Kidney (tissue), 14 donors: ENCODE data around the gene CIAO2B. TPM values are rescaled to one million over a fixed set of nuclear protein-coding genes. Genes with fewer than 3 reads are reported as not detected.

Experiments
- DNase-seq, 5 donors: peaks; one replicate each; pipeline ENCODE4 v3.0.0-alpha.2; 2013 to 2020
- FAIRE-seq: peaks from 2 replicates; lab custom pipeline; 2012; peaks lifted over from hg19 to GRCh38; lab: Jason Lieb, UNC
- H3K27ac ChIP-seq, 2 donors: one replicate each; pipeline ENCODE4 v1.7.0; 2013; ENCODE audit warnings: low read depth in 2 of 2, low read length in 2 of 2, inconsistent platforms in 1 of 2
- H3K27me3 ChIP-seq: one replicate; pipeline ENCODE4 v1.7.1; 2013; ENCODE audit warnings: low read length, inconsistent platforms; ENCODE audit not compliant: control insufficient read depth, insufficient read depth
- H3K36me3 ChIP-seq, 3 donors: one replicate each; pipeline versions ENCODE4 v1.7.0 to v1.7.1; 2013; ENCODE audit warnings: low read length in 3 of 3, control low read depth in 1 of 3, inconsistent platforms in 1 of 3; ENCODE audit not compliant: insufficient read depth in 3 of 3, control insufficient read depth in 2 of 3
- H3K4me1 ChIP-seq, 3 donors: one replicate each; pipeline versions ENCODE4 v1.7.0 to v1.7.1; 2013; ENCODE audit warnings: low read length in 3 of 3, inconsistent platforms in 1 of 3, low read depth in 1 of 3; ENCODE audit not compliant: control insufficient read depth in 2 of 3, insufficient read depth in 2 of 3
- H3K4me3 ChIP-seq, 3 donors: one replicate each; pipeline versions ENCODE4 v1.7.0 to v1.8.1; 2013; ENCODE audit warnings: low read length in 3 of 3, control low read depth in 1 of 3, inconsistent platforms in 1 of 3
- H3K9ac ChIP-seq, 3 donors: one replicate each; pipeline versions ENCODE4 v1.7.0 to v1.7.1; 2013; ENCODE audit warnings: low read length in 3 of 3, control low read depth in 1 of 3, inconsistent platforms in 1 of 3
- H3K9me3 ChIP-seq, 3 donors: one replicate each; pipeline versions ENCODE4 v1.7.0 to v1.7.1; 2013; ENCODE audit warnings: low read length in 3 of 3, control low read depth in 1 of 3, inconsistent platforms in 1 of 3; ENCODE audit not compliant: control insufficient read depth in 2 of 3, insufficient read depth in 1 of 3
- intact Hi-C: fragments of 100-400 bp; cut with DNase I; formaldehyde crosslinking; loops from one replicate; pipeline ENCODE4 v1.11.1; 2022
- polyA plus RNA-seq: library from polyadenylated mRNA; stranded (reverse); fragments of 350-450 nt; fragmentation: Illumina TruSeq; extraction: RNeasy Lipid Tissue Mini Kit (QIAGEN cat#74804); gene quantifications from one replicate; pipeline ENCODE4 v1.2.3, GENCODE V29; 2014; ENCODE audit warnings: low read depth, low replicate concordance; ENCODE audit not compliant: insufficient read depth
- total RNA-seq: library from RNA; stranded (reverse); fragmentation: NEBNext Ultra II Directional; extraction: Animal tissue kit (Norgen Biotek cat#: 25700); gene quantifications from one replicate; pipeline ENCODE4 v1.2.1, GENCODE V29; 2021
- TF ChIP-seq, protein P1 (sequence below): IDR thresholded peaks from 3 replicates; pipeline ENCODE4 v1.5.1; 2012; ENCODE audit warnings: mild to moderate bottlenecking, moderate library complexity, borderline replicate concordance; ENCODE audit not compliant: insufficient read depth; ENCODE audit errors: extremely low read depth
- donor health status: control.
- donor health status: control.
- donor health status: control.
- donor health status: control.
- donor health status: control.
- donor health status: DM: yes; HTN: yes; CAD: no.
- donor health status: Normal renal cell carcinoma (clear cell type).

CIAO2B gene
- total and polyA plus RNA-seq, 2 donors from 2014 or later = 71.2 to 284 TPM

GRCh38 chr16:66972983-66973382, 38.8 kb upstream of the CIAO2B start:
- H3K9ac ChIP-seq = no peak overlapping the region

DNA sequence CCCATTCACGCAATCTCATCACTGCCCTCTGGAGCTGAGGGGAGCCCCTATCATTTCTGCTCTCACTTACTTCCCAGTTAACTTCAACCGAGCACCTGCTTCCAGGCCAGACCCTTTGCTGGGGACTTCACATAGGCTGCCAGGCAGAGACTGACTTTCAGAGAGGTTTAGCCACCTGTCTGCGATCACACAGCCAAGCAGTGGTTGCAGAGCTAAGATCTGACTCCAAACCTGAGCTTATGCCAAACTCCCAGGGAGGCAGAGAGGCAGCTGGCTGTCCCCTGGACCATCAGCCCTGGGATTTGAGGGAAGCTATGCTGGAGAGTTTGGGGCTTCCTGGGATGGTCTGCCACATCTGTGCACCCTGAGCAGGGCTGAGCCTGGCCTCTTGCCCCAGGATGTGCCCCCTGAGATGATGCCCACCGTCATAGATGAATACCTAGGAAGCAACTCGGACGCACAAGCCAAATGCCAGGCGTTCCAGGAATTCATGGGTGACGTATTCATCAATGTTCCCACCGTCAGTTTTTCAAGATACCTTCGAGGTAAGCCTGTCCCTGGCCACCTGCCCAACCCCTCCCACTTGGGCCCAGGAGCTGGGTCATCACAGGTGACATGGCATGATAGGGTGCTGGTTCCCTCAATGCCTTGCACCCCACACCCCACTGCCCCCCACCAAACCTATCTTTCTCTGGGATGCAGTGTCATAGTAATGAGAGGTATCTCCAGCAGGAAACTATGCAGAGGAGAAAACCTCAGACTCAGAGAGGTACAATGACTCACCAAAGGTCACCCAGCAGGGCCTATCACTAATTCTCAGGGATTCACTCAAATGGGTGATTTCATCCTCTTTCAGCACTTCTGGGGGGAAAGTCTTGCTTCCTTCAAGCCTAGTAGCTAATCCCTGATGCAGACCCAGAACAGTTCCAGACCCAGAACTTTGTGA, 36.8 kb upstream of the CIAO2B start:
- Histone ChIP-seq H3K27me3 (no peaks in the 10 kb centered on the region), H3K36me3 (no peaks in the 10 kb centered on the region), H3K27ac (no peak overlapping the region), H3K4me3 (no peak overlapping the region), H3K4me1 (no peaks in the 10 kb centered on the region), H3K9ac (no peak overlapping the region), H3K9me3 (no peaks in the 10 kb centered on the region)
- TF ChIP-seq, protein P1, sequence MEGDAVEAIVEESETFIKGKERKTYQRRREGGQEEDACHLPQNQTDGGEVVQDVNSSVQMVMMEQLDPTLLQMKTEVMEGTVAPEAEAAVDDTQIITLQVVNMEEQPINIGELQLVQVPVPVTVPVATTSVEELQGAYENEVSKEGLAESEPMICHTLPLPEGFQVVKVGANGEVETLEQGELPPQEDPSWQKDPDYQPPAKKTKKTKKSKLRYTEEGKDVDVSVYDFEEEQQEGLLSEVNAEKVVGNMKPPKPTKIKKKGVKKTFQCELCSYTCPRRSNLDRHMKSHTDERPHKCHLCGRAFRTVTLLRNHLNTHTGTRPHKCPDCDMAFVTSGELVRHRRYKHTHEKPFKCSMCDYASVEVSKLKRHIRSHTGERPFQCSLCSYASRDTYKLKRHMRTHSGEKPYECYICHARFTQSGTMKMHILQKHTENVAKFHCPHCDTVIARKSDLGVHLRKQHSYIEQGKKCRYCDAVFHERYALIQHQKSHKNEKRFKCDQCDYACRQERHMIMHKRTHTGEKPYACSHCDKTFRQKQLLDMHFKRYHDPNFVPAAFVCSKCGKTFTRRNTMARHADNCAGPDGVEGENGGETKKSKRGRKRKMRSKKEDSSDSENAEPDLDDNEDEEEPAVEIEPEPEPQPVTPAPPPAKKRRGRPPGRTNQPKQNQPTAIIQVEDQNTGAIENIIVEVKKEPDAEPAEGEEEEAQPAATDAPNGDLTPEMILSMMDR = no peak
- no peak for FAIRE-seq
- no peak for DNase-seq
- intact Hi-C loops = no loop called here

More at GRCh38 chr16:66972983-66973382, 38.8 kb upstream of the CIAO2B start:
- Histone ChIP-seq H3K27ac (peak overlapping the region; percentile 32 to 42), H3K4me3 (no peak overlapping the region), H3K36me3 (no peaks in the 10 kb centered on the region), H3K27me3 (no peaks in the 10 kb centered on the region), H3K4me1 (peaks cover 0 to 5% (median 4%) of the 10 kb centered on the region in 3 donors), H3K9me3 (no peaks in the 10 kb centered on the region)
- DNase-seq (no peak), FAIRE-seq (no peak)
- TF ChIP-seq, protein P1 = no peak
- intact Hi-C loops = no loop called here

DNA sequence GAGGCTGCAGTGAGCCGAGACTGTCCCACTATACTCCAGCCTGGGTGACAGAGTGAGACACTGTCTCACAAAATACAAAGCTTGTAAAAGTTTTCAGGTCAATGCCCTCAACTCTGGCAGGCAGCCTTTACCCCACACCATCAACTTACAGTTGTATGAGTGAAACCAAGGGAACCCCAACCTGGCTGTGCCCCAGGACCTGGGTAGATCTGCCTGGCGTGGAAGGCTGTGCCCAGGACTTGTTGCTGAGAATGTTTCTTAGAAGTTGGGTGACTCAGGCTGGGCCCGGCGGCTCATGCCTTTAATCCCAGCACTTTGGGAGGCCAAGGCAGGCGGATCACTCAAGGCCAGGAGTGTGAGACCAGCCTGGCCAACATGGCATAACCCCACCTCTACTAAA, 34.6 kb upstream of the CIAO2B start:
- TF ChIP-seq, protein P1 = no peak
- intact Hi-C loops = no loop called here

More for the DNA sequence above, 34.6 kb upstream of the CIAO2B start:
- FAIRE-seq (no peak), DNase-seq (no peak)
- Histone ChIP-seq H3K27me3 (no peaks in the 10 kb centered on the region), H3K9me3 (no peaks in the 10 kb centered on the region), H3K9ac (no peak overlapping the region), H3K36me3 (no peaks in the 10 kb centered on the region), H3K4me3 (no peak overlapping the region), H3K27ac (no peak overlapping the region), H3K4me1 (peaks cover 0 to 3% (median under 1%) of the 10 kb centered on the region in 3 donors)
